NOMO-1 treated with dmso at 0.1 percent for 144 hours (cell line): Measurements from ENCODE around the gene ECI1.
"Not testable (repeated sequence)": the region's sequence is repeated elsewhere in the genome, so short reads cannot be mapped to it uniquely, and the experiment has no call there.

Experiments used
- DNase-seq: peaks from one replicate; lab custom pipeline; 2025; ENCODE audit not compliant: unreplicated experiment; lab: John Stamatoyannopoulos, UW

ECI1 gene

DNA sequence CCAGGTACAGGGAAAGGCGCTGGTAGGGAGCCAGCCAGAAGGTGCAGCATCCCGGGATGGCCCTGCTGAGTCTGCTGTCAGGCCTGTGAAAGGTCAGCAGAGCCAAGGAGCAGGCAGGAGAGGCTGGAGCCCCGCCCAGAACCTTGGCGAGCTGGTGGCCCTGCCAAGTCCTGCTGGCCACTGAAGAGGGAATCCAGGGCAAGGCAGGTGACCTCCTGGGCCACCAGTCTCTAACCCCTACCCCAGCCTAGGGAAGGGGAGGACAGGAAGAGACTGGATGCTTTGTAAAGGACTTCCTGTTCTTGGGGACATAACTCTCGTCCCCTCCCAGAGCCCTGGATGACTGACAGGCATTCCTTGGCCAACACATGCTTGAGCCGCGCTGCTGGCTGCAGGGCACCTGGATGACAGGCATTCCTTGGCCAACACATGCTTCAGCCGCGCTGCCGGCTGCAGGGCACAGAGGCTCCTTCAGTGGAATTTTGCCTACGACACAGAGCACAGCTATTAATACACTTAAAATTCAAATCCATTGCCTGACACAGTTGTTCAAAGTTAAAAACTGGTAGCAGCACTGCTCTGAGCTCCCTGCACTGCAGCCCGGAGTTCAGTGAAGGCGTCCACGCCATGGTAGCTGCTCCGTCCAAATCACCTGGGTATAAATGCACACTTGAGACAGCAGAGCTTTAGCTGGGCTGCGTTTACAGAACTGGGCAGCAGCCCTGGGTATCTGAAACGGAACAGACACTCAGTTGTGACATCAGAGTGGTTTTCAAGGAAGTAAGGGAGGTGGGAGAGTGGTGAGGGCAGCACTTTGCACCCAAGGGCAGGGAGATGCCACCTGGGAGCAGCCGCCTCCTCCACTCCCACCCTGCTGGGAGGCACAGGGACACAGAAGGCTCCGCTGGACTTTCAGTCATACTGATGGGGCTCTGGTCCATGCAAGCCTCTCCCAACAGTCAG lies 38.7 kb downstream of the ECI1 start:
- DNase-seq = peak; percentile 17

DNA sequence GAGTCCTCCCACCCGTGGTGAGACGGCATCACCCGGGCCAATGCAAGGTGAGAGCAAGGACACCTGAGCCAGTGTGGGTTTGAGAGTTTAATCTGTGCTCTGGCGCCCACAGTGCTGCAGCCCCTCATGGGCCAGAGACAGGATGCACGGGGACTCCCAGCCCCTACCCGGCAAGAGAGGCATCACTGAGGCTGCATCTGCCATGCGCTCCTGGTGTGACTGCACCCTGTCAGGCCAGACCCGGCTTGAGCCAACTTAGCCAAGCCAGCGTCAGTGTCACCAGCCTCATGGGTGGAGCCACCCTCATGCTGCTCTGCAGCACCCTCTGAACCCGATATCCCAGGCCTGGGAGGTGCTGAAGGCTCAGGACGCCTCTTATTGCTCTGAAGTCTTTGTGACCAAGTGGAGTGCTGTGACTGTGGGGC lies 39.5 kb downstream of the ECI1 start:
- DNase-seq = no peak

DNA sequence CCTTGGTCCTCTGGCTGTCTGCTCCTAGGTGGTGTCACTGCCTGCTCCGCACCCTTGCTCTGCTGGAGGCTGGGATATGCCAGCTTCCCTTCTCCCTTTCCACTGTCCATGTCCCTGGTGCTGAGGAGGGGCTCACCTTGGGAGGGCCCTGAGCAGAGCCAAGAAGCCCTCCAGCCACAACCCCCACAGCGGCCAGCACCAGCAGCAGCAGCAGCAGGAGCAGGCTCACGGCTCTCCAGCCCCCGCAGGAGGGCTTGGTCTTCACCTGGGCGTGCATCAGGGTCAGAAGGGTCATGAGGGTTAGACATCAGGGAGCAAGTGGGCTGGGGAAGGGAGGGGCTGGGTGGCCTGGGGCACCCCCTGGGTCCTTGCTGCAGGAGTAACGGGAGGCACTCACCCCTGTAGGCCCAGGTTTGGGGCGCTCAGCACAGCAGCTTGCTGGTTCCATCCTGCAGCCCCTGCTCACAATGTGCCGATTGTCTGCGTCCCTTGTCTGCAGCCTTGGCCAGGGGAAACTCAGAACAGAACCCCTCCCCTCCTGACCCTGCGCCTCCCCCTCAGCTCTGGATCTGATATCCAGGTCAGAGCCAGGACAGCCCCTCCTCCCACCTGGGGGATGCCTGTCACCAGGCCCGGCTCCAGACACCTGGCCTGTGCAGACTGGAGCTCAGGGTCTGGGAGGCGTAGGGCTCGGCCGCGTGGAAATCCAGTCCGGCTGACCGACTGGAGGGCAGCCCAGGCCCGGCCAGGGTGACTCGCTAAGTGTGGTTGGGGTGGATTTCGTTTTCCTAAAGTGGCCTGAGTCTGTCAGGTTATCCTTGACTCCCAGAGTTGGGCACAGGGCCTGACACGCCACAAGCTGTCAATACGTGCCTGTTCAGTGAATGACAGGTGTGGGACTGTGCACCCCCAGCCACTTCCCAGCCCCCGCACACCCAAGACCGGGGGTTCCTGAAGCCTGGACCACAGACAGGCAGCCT lies 40.7 kb downstream of the ECI1 start, which contains the start of gene BRICD5:
Gene BRICD5, minus strand, starts transcription at position 478 of the 980 bp plus-strand sequence. Its CDS starts 30 bp downstream, at position 448.
- no peak for DNase-seq

DNA sequence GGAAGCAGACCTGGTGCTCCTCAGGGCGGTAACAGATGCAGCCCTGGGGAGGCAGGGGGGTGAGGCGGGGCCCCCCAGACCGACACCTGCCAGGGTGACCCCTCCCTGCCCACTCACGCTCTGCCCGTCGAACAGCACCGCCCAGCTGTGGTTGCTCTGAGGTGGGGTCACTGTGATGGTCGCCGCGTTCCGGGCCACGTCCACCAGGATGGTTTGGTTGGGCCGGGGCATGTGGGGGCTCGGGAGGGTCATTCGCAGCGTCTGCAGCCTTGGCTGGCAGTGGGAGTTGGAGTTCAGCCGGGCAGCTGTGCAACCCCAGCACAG lies 41.4 kb downstream of the ECI1 start:
- no peak for DNase-seq

DNA sequence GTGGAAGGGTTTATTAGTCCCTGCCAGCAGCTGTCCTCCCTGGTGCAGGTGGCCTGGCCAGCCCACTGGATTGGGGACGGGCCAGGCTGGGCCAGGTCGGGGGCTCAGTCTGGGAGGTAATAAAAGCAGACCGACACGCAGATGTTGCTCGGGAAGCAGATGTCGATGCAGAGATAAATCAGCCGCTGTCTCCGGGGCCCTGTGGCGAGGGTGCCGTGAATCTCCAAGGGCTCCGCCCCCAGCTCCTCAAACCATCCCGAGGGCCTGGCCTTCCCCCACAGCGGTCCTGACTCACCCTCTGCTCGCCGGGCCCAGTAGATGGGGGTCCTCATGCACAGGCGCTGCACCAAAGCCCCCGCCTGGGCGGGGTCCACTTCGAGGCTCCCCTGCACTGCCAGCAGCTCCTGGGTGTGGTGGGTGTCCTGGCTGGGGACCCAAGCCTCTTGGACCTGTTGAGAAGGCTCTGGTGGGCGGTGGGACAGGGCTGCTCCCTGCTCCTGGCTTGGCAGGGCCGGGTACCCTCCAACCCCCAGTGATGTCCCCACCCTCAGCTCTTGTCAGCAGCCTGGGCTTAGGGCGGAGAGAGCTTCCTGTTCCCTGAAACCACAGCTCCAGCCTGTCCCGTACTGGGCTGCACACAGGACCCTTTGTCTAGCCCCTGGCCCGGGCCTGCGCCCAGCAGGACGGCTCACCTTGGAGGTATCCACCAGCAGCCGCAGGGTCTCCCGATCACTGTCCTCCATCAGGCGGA lies 42.0 kb downstream of the ECI1 start:
- DNase-seq = no peak

DNA sequence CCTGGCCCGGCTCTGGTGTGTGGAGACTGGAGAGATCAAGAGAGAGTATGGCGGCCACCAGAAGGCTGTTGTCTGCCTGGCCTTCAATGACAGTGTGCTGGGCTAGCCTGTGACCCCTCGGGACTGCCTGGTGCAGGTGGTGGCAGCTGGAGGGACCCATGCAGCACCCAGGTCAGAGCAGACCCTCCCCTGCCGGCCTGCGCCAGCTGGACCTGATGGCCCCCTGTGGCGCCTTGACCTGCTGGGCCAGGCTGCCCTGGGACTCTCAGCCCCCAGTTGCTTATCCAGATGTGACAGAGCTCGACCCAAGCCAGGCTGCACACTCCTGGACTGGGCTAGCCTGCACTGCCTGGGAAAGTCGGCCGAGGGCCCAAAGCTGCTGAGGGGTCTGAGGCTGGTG lies 42.6 kb downstream of the ECI1 start:
- DNase-seq = no peak

DNA sequence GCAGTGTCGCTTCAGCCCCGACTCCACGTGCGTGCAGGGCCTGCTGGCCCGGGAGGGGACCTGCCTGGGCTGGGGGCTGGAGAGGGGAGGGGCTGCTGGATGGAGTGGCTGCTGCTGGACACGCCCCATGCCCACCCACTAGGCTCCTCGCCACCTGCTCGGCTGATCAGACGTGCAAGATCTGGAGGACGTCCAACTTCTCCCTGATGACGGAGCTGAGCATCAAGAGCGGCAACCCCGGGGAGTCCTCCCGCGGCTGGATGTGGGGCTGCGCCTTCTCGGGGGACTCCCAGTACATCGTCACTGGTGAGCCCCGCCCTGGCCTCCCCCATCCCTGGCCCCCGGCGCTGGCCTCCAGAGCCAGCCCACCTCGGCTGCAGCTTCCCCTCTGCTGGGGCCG lies 43.1 kb downstream of the ECI1 start:
- DNase-seq = no peak

DNA sequence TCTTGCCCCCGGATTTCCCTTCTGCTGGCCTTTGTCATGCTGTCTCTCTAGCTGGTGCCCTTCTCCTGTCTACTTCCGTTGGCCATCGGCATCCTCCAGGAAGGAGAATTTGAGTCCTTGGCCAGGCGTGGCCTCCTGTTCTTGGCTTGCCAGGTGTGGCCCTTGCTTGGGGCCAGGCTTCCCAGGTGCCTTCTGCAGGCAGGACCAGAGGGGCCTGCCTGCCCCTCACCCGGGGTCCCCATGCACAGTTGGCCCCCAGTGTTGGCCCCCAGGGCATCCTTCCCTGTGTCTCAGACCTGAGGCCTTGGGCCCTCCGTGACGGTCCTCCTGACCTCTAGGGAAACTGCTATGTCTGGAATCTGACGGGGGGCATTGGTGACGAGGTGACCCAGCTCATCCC lies 43.5 kb downstream of the ECI1 start:
- no peak for DNase-seq

DNA sequence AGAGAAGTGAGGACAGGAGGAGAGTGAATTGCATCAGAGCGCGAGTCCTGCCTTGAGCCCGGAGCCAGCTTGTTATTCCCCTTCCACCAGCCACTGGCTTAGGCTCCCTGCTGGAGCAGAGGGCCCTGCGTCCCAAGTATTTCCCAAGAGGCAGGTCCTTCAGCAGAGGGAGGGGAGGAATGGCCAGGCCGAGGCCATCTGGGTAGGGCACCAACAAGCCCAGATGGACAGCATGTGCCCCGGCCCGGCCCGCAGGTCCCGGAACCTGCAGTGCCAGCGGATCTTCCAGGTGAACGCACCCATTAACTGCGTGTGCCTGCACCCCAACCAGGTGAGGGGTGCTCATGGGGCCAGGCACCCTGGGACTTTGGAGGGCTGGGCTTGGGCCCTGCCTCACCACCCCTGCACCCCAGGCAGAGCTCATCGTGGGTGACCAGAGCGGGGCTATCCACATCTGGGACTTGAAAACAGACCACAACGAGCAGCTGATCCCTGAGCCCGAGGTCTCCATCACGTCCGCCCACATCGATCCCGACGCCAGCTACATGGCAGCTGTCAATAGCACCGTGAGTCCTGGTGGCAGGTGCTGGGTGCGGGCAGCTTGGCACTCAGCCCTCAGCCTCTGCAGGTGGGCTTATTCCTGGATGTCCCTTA lies 44.5 kb downstream of the ECI1 start:
- DNase-seq = no peak

DNA sequence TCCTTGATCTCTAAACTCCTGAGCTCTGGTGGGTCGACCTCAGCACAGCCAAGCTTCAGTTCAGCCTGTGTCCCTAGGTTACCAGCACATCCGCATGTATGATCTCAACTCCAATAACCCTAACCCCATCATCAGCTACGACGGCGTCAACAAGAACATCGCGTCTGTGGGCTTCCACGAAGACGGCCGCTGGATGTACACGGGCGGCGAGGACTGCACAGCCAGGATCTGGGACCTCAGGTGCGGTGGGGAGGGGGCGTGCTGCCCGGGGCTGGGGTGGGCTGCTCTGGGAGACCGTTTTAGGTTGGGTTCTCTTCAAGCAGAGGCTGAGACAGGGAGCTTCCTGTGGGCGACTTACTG lies 45.0 kb downstream of the ECI1 start:
- DNase-seq = no peak

DNA sequence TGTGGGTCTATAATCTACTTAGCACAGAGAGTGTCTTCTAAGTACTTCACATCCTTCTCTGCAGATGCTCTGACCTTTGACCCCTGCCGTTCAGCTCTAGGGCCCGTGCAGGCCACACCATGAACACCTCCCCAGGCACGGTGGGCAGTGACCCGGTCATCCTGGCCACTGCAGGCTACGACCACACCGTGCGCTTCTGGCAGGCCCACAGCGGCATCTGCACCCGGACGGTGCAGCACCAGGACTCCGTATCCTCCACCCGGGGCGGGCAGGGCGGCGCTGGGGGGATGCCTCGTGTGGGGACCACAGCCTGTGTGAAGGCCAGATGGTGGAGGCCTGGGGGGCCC lies 45.4 kb downstream of the ECI1 start:
- DNase-seq = no peak

DNA sequence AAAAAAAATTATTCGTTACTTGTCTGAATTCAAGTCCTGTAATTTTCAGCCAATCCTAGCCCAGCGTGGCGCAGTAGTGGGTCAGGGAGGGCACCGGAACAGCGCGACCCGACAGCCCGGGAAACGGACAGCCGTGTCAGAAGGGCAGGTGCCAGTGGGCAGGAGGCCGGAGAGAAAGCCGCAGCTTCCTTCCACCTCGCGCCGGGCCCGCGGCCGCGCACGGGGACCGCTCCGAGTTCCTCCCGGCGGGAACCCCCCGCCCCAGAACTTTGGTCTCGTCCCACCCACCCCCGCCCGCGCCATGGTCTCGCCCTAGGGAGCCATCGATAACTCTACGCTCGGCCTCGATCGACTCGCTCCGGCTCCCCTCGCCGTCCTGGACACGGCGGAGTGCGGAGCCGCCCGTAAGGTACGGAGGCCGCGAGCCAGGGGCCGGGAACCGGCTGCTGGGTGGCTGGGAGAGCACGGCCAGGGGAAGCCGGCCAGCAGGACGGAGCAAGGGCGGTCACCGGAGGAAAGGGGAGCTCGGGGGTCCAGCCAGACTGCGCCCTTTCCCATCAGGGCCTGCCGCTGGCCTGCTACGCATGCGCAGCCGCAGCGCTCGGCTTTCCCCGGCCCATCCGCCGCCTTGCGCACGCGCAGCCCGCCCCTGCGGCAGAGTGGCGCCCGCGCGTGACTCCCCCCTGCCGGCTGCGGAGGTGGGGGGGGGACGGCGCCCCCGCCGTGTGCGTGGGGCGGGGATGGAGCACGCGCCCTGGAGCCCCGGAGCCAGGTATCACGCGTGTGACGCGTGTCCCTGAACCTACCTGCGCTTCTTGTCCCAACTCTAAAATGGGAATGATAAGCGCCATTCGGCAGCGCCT lies 46.1 kb downstream of the ECI1 start, which contains the start of gene MLST8:
Gene MLST8, plus strand, starts transcription at position 351 of the 863 bp plus-strand sequence. CDS start 632 bp downstream, outside the sequence.
- DNase-seq = peak; percentile 62

DNA sequence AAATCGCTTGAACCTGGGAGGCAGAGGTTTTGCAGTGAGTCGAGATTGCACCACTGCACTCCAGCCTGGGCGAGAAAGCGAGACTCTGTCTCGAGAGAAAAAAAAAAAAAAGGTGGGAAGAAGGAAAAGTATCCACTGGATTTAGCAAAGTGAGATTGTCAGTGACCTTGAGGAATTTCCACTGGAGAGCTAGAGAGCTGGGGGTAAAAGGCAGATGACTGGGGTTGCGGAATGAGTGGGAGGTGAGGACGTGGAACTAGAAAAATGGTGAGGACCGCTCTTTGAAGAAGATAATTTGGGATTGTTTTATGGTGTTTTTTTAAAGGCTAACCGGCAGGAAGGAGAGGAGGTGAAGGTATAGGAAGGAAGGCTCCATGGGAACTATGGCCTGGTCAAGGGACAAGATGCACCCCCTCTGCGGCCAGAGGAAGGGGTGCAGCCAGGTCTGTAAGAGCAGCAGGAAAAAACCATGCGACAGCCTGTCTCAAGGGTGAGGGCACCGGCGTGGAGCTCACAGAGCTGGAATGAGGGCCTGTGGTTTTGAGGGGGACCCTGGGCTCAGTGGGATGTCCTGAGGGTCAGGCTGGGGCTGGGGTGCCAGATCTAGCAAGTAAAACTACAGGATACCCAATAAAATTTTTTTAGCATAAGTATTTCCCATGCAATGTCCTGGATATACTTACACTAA lies 46.8 kb downstream of the ECI1 start:
- DNase-seq = no peak

DNA sequence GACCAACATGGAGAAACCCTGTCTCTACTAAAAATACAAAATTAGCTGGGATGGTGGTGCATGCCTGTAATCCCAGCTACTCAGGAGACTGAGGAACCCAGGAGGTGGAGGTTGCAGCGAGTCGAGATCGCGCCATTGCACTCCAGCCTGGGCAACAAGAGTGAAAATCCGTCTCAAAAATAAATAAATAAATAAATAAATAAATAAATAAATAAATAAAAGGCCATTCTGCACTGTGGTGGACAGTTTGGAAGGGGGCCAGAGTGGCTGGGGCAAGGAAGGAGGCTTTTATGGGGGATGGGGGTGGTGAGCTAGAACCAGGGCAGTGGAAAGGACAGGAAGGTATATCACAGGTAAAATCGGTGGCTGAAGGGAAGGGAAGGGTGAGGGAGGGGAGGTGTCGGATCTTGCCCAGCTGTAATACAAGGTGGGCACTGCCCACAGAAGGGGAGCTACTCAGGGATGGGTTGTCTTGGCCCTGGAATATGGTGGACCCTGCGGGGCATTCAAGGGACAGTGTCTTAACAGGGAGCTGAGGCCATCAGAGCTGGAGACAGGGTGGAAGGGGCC lies 48.2 kb downstream of the ECI1 start:
- DNase-seq = not testable (repeated sequence)

DNA sequence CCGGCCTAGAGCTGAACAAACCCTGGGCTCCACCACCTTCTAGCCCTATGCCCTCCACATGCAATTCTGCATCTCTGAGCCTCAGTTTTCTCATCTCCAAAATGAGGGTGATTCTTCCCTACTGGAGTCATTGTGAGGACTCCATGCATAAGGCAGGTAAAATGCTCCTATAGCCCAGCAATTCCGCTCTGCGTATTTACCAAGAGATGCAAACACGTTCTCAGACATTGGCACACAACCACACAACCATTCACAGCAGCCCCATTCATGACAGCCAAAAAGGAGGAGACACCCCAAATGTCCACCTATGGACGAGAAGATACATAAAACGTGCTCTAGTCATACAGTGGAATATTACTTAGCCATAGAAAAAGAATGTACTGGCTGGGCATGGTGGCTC lies 51.1 kb downstream of the ECI1 start:
- DNase-seq = no peak

DNA sequence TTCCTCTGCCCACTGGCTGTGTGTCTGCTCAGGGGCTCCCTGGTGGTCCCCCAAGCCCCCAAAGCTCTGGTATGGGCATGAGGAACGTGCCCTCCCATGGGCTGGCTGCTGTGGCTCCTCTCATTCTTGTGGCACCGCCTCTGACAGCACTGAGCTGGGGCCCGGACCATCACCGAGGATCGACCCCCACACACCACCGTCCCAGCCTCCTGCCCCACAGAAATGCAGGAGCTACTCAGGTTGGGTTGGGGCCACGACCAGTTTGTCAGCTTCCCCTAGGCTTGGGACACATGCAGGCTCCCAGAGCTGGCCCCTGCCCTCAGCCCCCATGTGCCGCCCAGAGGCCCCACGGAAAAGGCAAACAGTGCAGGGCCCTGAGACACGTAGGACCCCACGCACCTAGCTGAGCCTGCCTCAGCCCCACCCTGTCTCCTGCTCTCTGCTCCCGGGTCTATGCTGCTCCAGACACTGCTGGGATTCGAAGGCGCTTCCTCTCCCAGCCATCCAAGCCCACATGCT lies 51.7 kb downstream of the ECI1 start:
- no peak for DNase-seq

DNA sequence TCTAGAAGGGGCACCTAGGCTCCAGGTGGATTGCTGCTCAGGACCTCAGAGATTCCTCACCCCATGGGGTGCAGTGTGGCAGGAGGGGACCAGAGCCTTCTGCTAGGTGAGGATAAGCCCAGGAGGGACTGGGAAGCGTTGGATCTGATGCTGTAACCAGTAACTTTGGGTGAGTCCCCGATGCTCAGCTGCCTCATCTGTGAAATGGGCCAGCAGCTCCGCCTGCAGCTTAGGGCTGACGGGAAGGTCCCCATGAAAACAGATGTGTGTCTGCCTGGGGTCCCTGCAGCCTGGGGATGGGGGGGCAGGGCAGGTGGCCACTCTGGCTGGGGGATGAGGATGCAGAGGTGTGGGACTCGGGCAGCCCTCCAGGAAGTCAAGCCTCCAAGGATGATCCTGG lies 52.3 kb downstream of the ECI1 start:
- no peak for DNase-seq

DNA sequence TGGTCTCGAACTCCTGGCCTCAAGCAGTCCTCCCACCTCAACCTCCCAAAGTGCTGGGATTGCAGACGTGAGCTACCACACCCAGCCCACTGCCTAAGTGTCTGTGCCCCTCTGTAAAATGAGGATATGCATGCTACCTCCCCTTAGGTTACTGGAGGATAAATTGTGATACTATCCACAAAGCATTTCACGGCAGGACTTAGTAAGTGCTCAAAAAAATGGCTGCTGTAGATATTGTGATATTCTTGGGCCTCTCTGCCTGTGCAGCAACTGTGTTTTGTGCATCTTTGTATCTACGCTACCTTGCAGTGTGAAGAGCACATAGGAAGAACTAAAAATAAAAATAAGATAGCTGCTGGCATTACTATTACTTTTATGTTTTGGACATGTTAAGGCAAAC lies 53.1 kb downstream of the ECI1 start:
- DNase-seq = no peak
